A673 (cell line): Measurements from ENCODE around the gene RANGRF. TPM values are rescaled to one million over a fixed set of nuclear protein-coding genes. Genes with fewer than 3 reads are reported as not detected.
A peak's percentile ranks its signal among the peaks of the same experiment; 100 is the strongest.

Experiments
- Bru-seq: library from RNA; stranded (reverse); fragments of 400-500 nt; gene quantifications from one replicate; lab custom pipeline; 2021; lab: Mats Ljungman, UMichigan
- BruChase-seq, 2 experiments: library from RNA; stranded (reverse); fragments of 400-500 nt; gene quantifications; one replicate each; lab custom pipeline; 2021; lab: Mats Ljungman, UMichigan
- BruUV-seq: library from RNA; stranded (reverse); fragments of 400-500 nt; replicated peaks from 2 replicates; lab custom pipeline; 2021; lab: Mats Ljungman, UMichigan
- CTCF ChIA-PET: fragments of 300-600 bp; sonication (Branson Sonifier 250); formaldehyde crosslinking; loops from one replicate; lab custom pipeline; 2022; ENCODE audit warnings: antibody characterized with exemption; lab: Charles Lee
- POLR2A ChIA-PET: fragments of 300-600 bp; sonication (Branson Sonifier 250); formaldehyde crosslinking; loops from one replicate; lab custom pipeline; 2022; ENCODE audit warnings: antibody characterized with exemption; ENCODE audit not compliant: low non-redundant PET; lab: Charles Lee
- DNase-seq: peaks from one replicate; pipeline ENCODE4 v3.0.0-alpha.2; 2015; ENCODE audit warnings: low spot score
- H3K27ac ChIP-seq: fragments of 200-600 bp; sonication (generic); 2 replicates; pipeline ENCODE4 v1.5.1; 2016; ENCODE audit warnings: mixed run types, low read depth, mild to moderate bottlenecking, mixed read lengths, antibody characterized with exemption, low read length; ENCODE audit not compliant: poor library complexity, severe bottlenecking
- H3K27me3 ChIP-seq: fragments of 200-600 bp; sonication (generic); replicated peaks from 2 replicates; pipeline ENCODE4 v1.6.1; 2017; ENCODE audit warnings: mixed run types, low read depth, mild to moderate bottlenecking, mixed read lengths, antibody characterized with exemption, low read length; ENCODE audit not compliant: insufficient read depth, poor library complexity
- H3K36me3 ChIP-seq: fragments of 200-600 bp; sonication (generic); 2 replicates; pipeline ENCODE4 v1.6.1; 2016; ENCODE audit warnings: mixed run types, mild to moderate bottlenecking, mixed read lengths, antibody characterized with exemption, low read length; ENCODE audit not compliant: insufficient read depth, poor library complexity, severe bottlenecking
- H3K4me1 ChIP-seq: fragments of 200-600 bp; sonication (generic); 2 replicates; pipeline ENCODE4 v1.6.1; 2017; ENCODE audit warnings: mixed run types, mild to moderate bottlenecking, mixed read lengths, antibody characterized with exemption, low read length; ENCODE audit not compliant: insufficient read depth, poor library complexity, severe bottlenecking
- H3K4me3 ChIP-seq: fragments of 200-600 bp; sonication (generic); 2 replicates; pipeline ENCODE4 v1.5.1; 2016; ENCODE audit warnings: low read depth, mixed run types, mild to moderate bottlenecking, mixed read lengths, low read length; ENCODE audit not compliant: poor library complexity, severe bottlenecking
- H3K9me3 ChIP-seq: fragments of 200-600 bp; sonication (generic); 2 replicates; pipeline ENCODE4 v1.6.1; 2016; ENCODE audit warnings: mixed run types, low read depth, mild to moderate bottlenecking, mixed read lengths, antibody characterized with exemption, low read length; ENCODE audit not compliant: poor library complexity, severe bottlenecking
- CTCF ChIP-seq: fragments of 300-800, 200-600 bp; sonication (generic); conservative IDR thresholded peaks from 2 replicates; pipeline ENCODE4 v1.5.1; 2017; ENCODE audit warnings: low read depth, mild to moderate bottlenecking, antibody characterized with exemption, low read length, moderate library complexity, mixed read lengths
- EZH2 ChIP-seq: fragments of 200-600 bp; sonication (generic); IDR thresholded peaks from 2 replicates; pipeline ENCODE4 v1.6.1; 2017; ENCODE audit warnings: borderline replicate concordance, low read depth, mild to moderate bottlenecking, mixed read lengths, antibody characterized with exemption, low read length; ENCODE audit not compliant: poor library complexity, severe bottlenecking
- intact Hi-C: fragments of 100-400 bp; cut with micrococcal nuclease; formaldehyde crosslinking; loops from one replicate; pipeline ENCODE4 v1.10.0; 2022; ENCODE audit not compliant: unreplicated experiment
- long read RNA-seq: library from polyadenylated mRNA; stranded (forward); transcript quantifications from one replicate; pipeline ENCODE4 v2.0.0, GENCODE V29; 2022
- total RNA-seq: library from RNA; stranded (reverse); gene quantifications from 2 replicates; pipeline ENCODE4 v1.2.3, GENCODE V29; 2021

The RANGRF gene
- total RNA-seq (26.8 and 33.6 TPM in 2 replicates), Bru-seq, nascent RNA (percentile 60 among the genes with signal in this experiment), BruChase-seq, experiment 1, labeled RNA remaining after a 2-hour chase (percentile 72 among the genes with signal in this experiment), BruChase-seq, experiment 2, labeled RNA remaining after a 6-hour chase (percentile 83 among the genes with signal in this experiment)
- long read RNA-seq, transcript RANGRF-201 (5 exons, 1,009 nt) = minor isoform, 12 of 44 reads
- long read RNA-seq, transcript RANGRF-202 (4 exons, 1,074 nt) = major isoform, 23 of 44 reads
- long read RNA-seq, partial matches to known transcripts = 1 of 44 reads
- long read RNA-seq, other reads (novel, unspliced or antisense) = 3 of 44 reads

GRCh38 chr17:8288336-8289102 lies at the start of gene RANGRF:
TSS of gene RANGRF (plus strand) at chr17:8288670. CDS start at chr17:8288789, 119 bp downstream.
- H3K9me3 ChIP-seq = no peaks in the 10 kb centered on the region
- peaks cover 11% of the 10 kb centered on the region for H3K4me1 ChIP-seq
- TF ChIP-seq EZH2 = no peak
- no peak for TF ChIP-seq CTCF
- ChIA-PET POLR2A (interaction anchor here (0.5 kb wide), 1 partner anchor 13 kb away, joined by 14 read pairs; no protein-coding TSS in a partner anchor), CTCF (no interaction called here)
- H3K27me3 ChIP-seq = no peaks in the 10 kb centered on the region
- DNase-seq = peak; percentile 91
- BruUV-seq = no TSS peak
- H3K27ac ChIP-seq = peak within 1 kb of the TSS; percentile 80
- no peaks in the 10 kb centered on the region for H3K36me3 ChIP-seq
- intact Hi-C loops = no loop called here
- peak within 1 kb of the TSS; percentile 62 for H3K4me3 ChIP-seq

GRCh38 chr17:8243827-8244226 lies 44.6 kb upstream of the RANGRF start:
- BruUV-seq = no TSS peak
- no peaks in the 10 kb centered on the region for H3K27me3 ChIP-seq
- TF ChIP-seq EZH2 = no peak
- no peak for TF ChIP-seq CTCF
- intact Hi-C loops = no loop called here
- peaks cover 13% of the 10 kb centered on the region for H3K36me3 ChIP-seq
- CTCF ChIA-PET = no interaction called here
- no peak overlapping the region for H3K4me3 ChIP-seq
- H3K9me3 ChIP-seq = no peaks in the 10 kb centered on the region
- no peak for DNase-seq
- POLR2A ChIA-PET = interaction anchor here (0.6 kb wide), 1 partner anchor 15 kb away, joined by 6 read pairs; no protein-coding TSS in a partner anchor
- H3K27ac ChIP-seq = no peak overlapping the region
- no peaks in the 10 kb centered on the region for H3K4me1 ChIP-seq

- ChIA-PET POLR2A (interaction anchor here (0.5 kb wide), 1 partner anchor 36 kb away, joined by 4 read pairs; no protein-coding TSS in a partner anchor), CTCF (no interaction called here)
- H3K4me3 ChIP-seq = no peak overlapping the region
- no peak for TF ChIP-seq EZH2
- TF ChIP-seq CTCF = no peak
- peaks cover 7% of the 10 kb centered on the region for H3K36me3 ChIP-seq
- H3K4me1 ChIP-seq = peaks cover under 1% of the 10 kb centered on the region
- intact Hi-C loops = no loop called here
- no TSS peak for BruUV-seq
- no peaks in the 10 kb centered on the region for H3K27me3 ChIP-seq
- no peak overlapping the region for H3K27ac ChIP-seq
- H3K9me3 ChIP-seq = no peaks in the 10 kb centered on the region
- no peak for DNase-seq
Measured at GRCh38 chr17:8244768-8245167, 43.7 kb upstream of the RANGRF start.
